DOHH2 (cell line): Measurements from ENCODE around the gene CMTM4.

Source experiments
- H3F3A ChIP-seq: fragments of 200-600 bp; sonication (generic), shearing (Covaris generic); 2 replicates; pipeline ENCODE4 v1.6.0; 2016; ENCODE audit warnings: antibody characterized with exemption, mild to moderate bottlenecking; ENCODE audit not compliant: control insufficient read depth, insufficient read depth
- H3K27ac ChIP-seq: fragments of 200-600 bp; sonication (generic); 2 replicates; pipeline ENCODE4 v1.5.1; 2014; ENCODE audit warnings: low read depth, mild to moderate bottlenecking, low read length, moderate library complexity
- H3K27me3 ChIP-seq: fragments of 200-600 bp; sonication (generic); 2 replicates; pipeline ENCODE4 v1.6.1; 2014; ENCODE audit warnings: mild to moderate bottlenecking, low read length, mixed read lengths; ENCODE audit not compliant: control insufficient read depth
- H3K36me3 ChIP-seq: fragments of 200-600 bp; sonication (generic); 2 replicates; pipeline ENCODE4 v1.6.1; 2014; ENCODE audit warnings: mild to moderate bottlenecking, low read length, moderate library complexity, mixed read lengths; ENCODE audit not compliant: control insufficient read depth
- H3K4me1 ChIP-seq: fragments of 200-600 bp; sonication (generic); 2 replicates; pipeline ENCODE4 v1.6.1; 2014; ENCODE audit warnings: mild to moderate bottlenecking, low read length, mixed read lengths; ENCODE audit not compliant: control insufficient read depth
- H3K4me2 ChIP-seq: fragments of 200-600 bp; sonication (generic); 2 replicates; pipeline ENCODE4 v1.6.0; 2014; ENCODE audit warnings: mild to moderate bottlenecking, low read length, moderate library complexity
- H3K4me3 ChIP-seq: fragments of 200-600 bp; sonication (generic); 2 replicates; pipeline ENCODE4 v1.5.1; 2014; ENCODE audit warnings: mild to moderate bottlenecking, low read length, mixed read lengths
- H3K79me2 ChIP-seq: fragments of 200-600 bp; sonication (generic); 2 replicates; pipeline ENCODE4 v1.6.1; 2014; ENCODE audit warnings: mild to moderate bottlenecking, low read length, mixed read lengths; ENCODE audit not compliant: control insufficient read depth
- H3K9me2 ChIP-seq: fragments of 200-600 bp; sonication (generic); replicated peaks from 2 replicates; pipeline ENCODE4 v1.6.1; 2014; ENCODE audit warnings: mild to moderate bottlenecking, low read length, mixed read lengths; ENCODE audit not compliant: control insufficient read depth
- H3K9me3 ChIP-seq: fragments of 200-600 bp; sonication (generic); 2 replicates; pipeline ENCODE4 v1.6.1; 2014; ENCODE audit warnings: antibody characterized with exemption, low read length, mixed read lengths; ENCODE audit not compliant: control insufficient read depth, insufficient read depth
- H4K20me1 ChIP-seq: fragments of 200-600 bp; sonication (generic); 2 replicates; pipeline ENCODE4 v1.6.0; 2014; ENCODE audit warnings: low read depth, mild to moderate bottlenecking, antibody characterized with exemption, low read length, moderate library complexity; ENCODE audit not compliant: control insufficient read depth, insufficient read depth
- EZH2phosphoT487 ChIP-seq: fragments of 200-600 bp; sonication (generic); IDR thresholded peaks from 2 replicates; pipeline ENCODE4 v1.6.1; 2017; ENCODE audit warnings: borderline replicate concordance, mild to moderate bottlenecking, antibody characterized with exemption, low read length, moderate library complexity, mixed read lengths
- TF ChIP-seq, protein P1 (sequence below): fragments of 200-600 bp; sonication (generic); IDR thresholded peaks from one replicate; pipeline ENCODE4 v1.5.1; 2014; ENCODE audit warnings: antibody characterized with exemption, mild to moderate bottlenecking, low read depth, low read length; ENCODE audit not compliant: poor library complexity, severe bottlenecking

Gene CMTM4

DNA sequence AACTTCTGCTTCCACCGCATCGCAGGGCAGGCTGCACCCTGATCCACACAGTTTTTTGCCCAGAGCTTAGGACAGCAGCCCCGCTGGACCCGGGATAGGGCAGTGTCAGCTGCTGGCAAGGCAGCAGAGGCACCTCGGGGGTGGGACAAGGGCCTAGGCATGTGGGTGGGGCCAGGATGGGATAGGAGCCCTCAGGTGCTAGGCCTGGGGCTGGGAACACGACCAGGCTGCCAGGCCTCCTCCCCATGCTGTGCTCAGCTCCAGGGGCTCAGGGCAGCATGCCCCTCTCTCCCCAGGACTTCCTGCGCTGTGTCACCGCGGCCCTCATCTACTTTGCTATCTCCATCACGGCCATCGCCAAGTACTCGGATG is 87.4 kb downstream of the CMTM4 start:
- Histone ChIP-seq H3K27ac (no peak overlapping the region), H3K36me3 (peaks cover 38% of the 10 kb centered on the region), H3K4me2 (no peak overlapping the region)

GRCh38 chr16:66608241-66609138 is 88.1 kb downstream of the CMTM4 start:
- Histone ChIP-seq H3K36me3 (peaks cover 38% of the 10 kb centered on the region), H3K27ac (no peak overlapping the region)

More for the DNA sequence above, 87.4 kb downstream of the CMTM4 start:
- no peak overlapping the region for H3K4me3 ChIP-seq
- peaks cover 7% of the 10 kb centered on the region; the same call in 1 of the 2 replicates for H4K20me1 ChIP-seq
- no peaks in the 10 kb centered on the region for H3K9me3 ChIP-seq
- no peaks in the 10 kb centered on the region for H3K9me2 ChIP-seq
- TF ChIP-seq, protein P1, sequence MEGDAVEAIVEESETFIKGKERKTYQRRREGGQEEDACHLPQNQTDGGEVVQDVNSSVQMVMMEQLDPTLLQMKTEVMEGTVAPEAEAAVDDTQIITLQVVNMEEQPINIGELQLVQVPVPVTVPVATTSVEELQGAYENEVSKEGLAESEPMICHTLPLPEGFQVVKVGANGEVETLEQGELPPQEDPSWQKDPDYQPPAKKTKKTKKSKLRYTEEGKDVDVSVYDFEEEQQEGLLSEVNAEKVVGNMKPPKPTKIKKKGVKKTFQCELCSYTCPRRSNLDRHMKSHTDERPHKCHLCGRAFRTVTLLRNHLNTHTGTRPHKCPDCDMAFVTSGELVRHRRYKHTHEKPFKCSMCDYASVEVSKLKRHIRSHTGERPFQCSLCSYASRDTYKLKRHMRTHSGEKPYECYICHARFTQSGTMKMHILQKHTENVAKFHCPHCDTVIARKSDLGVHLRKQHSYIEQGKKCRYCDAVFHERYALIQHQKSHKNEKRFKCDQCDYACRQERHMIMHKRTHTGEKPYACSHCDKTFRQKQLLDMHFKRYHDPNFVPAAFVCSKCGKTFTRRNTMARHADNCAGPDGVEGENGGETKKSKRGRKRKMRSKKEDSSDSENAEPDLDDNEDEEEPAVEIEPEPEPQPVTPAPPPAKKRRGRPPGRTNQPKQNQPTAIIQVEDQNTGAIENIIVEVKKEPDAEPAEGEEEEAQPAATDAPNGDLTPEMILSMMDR, result no peak
- TF ChIP-seq EZH2phosphoT487, result no peak
- peaks cover 8% of the 10 kb centered on the region; the same call in 1 of the 2 replicates for H3F3A ChIP-seq
- no peaks in the 10 kb centered on the region for H3K27me3 ChIP-seq
- peaks cover 13% of the 10 kb centered on the region for H3K79me2 ChIP-seq
- H3K4me1 ChIP-seq, result peaks cover 36% of the 10 kb centered on the region

DNA sequence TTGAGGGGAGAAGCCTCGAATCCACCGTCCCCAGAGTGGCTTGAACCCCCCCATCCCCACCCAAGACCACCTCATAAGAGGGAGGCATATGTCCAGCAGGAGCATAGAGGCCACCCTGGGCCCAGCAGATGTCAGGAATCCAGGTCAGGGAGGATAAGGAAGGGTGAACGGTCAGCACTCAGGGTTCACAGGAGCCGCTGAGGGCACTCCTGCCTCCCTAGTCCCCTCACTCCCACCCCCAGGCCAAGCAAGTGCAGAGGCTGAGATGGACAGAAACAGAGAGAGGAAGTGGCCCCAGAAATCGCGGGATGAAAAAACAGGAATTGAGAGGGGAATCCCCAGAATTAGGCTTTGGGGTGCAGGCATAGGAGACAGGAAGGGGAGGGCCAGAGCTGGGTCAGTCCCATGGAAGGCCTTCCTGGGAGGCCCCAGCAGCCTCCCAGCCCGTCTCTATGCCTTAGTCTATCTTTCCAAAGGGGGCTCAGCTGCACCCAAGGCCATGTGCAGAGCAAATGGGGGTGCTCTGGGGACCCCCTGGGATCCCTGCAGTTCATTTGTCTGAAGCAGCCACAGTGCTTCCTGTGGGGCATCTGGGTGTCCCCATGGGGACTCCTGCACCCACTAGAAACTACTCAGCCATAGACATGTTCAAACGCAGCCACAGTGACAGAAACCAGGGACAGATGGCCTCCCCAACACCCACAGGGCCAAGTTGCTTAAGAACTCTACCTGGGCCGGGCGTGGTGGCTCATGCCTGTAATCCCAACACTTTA is 90.4 kb downstream of the CMTM4 start:
- Histone ChIP-seq H3K4me3 (peak overlapping the region; percentile 85), H3K4me2 (peak overlapping the region; percentile 65), H3K79me2 (peaks cover 13% of the 10 kb centered on the region), H3K36me3 (peaks cover 24% of the 10 kb centered on the region), H3K27me3 (0 out of 2 replicates have a peak, but pooled peaks cover 2% of the 10 kb centered on the region), H3F3A (peaks cover 17% of the 10 kb centered on the region), H3K27ac (peak overlapping the region; percentile 22; the same call in 1 of the 2 replicates), H3K4me1 (peaks cover 44% of the 10 kb centered on the region), H3K9me2 (no peaks in the 10 kb centered on the region), H3K9me3 (peaks cover 8% of the 10 kb centered on the region), H4K20me1 (peaks cover 7% of the 10 kb centered on the region; the same call in 1 of the 2 replicates)
- TF ChIP-seq, protein P1, result no peak
- no peak for TF ChIP-seq EZH2phosphoT487

More at GRCh38 chr16:66608241-66609138, 88.1 kb downstream of the CMTM4 start:
- peaks cover 10% of the 10 kb centered on the region for H3F3A ChIP-seq
- H3K4me2 ChIP-seq, result peak overlapping the region; percentile 24; the same call in 1 of the 2 replicates
- H3K27me3 ChIP-seq, result no peaks in the 10 kb centered on the region
- no peak overlapping the region for H3K4me3 ChIP-seq
- H3K79me2 ChIP-seq, result peaks cover 13% of the 10 kb centered on the region
- peaks cover 7% of the 10 kb centered on the region; the same call in 1 of the 2 replicates for H4K20me1 ChIP-seq
- peaks cover 43% of the 10 kb centered on the region for H3K4me1 ChIP-seq
- TF ChIP-seq EZH2phosphoT487, result no peak
- TF ChIP-seq, protein P1, result peak; percentile 97
- H3K9me2 ChIP-seq, result no peaks in the 10 kb centered on the region
- no peaks in the 10 kb centered on the region for H3K9me3 ChIP-seq
